Tibial artery (tissue), 4 donors: ENCODE measurements around the gene FBH1.

ENCODE experiments used
- DNase-seq, 2 donors: peaks; one replicate each; pipeline ENCODE4 v3.0.0-alpha.2; 2019
- H3K27ac ChIP-seq, 2 donors: fragments of 200-600 bp; sonication (generic) in 1 of 2; 1 replicate in 1 of 2; 2 replicates in 1 of 2; pipeline ENCODE4 v1.5.1; 2018 to 2019; ENCODE audit warnings: mild to moderate bottlenecking in 1 of 2
- H3K27me3 ChIP-seq, 2 donors: fragments of 200-600 bp; sonication (generic) in 1 of 2; one replicate each; pipeline versions ENCODE4 v1.5.1 to v1.6.0; 2016 to 2019
- H3K36me3 ChIP-seq, 3 donors: fragments of 200-600 bp; sonication (generic) in 2 of 3; one replicate each; pipeline ENCODE4 v1.5.1; 2016 to 2019; ENCODE audit warnings: mild to moderate bottlenecking in 2 of 3
- H3K4me1 ChIP-seq, 4 donors: fragments of 200-600 bp; sonication (generic) in 2 of 4; 1 replicate in 3 of 4; 2 replicates in 1 of 4; pipeline ENCODE4 v1.5.1; 2016 to 2019
- H3K4me3 ChIP-seq, 2 donors: fragments of 200-600 bp; sonication (generic) in 1 of 2; 1 replicate in 1 of 2; 2 replicates in 1 of 2; pipeline ENCODE4 v1.5.1; 2018 to 2019; ENCODE audit warnings: mild to moderate bottlenecking in 2 of 2
- H3K9me3 ChIP-seq, 3 donors: fragments of 200-600 bp; sonication (generic) in 1 of 3; one replicate each; pipeline ENCODE4 v1.5.1; 2016 to 2019
- intact Hi-C: fragments of 100-400 bp; cut with DNase I; formaldehyde crosslinking; loops from one replicate; pipeline ENCODE4 v1.15.0; 2023; ENCODE audit warnings: low total_unique reads
- TF ChIP-seq, protein P1 (sequence below), 2 experiments: fragments of 200-600 bp in 1 of 2; fragments of 450-650 bp in 1 of 2; IDR thresholded peaks; one replicate each; pipeline ENCODE4 v1.5.1; 2017 to 2019; ENCODE audit warnings: antibody characterized with exemption in 2 of 2, mild to moderate bottlenecking in 1 of 2, moderate library complexity in 1 of 2

The FBH1 gene

DNA sequence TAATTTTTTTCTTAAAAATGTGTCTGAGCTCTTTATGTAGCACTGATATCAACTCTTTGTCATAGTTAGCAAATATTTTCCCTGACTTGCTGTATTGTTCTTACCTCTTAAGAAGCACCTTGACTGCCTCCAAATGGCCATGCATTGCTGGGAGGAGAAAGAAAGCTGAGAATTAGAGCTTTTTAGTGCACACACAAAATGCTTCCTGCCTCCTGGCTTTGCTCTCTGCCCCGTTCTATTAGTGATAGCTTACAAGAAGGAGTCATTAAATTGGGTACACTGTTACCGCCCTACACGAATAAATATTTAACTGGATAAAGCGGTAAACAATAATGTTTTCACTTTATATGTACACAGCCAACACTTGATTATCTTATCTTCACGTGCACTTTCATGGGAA lies 4.4 kb upstream of the FBH1 start:
- no peak for DNase-seq
- TF ChIP-seq, protein P1, sequence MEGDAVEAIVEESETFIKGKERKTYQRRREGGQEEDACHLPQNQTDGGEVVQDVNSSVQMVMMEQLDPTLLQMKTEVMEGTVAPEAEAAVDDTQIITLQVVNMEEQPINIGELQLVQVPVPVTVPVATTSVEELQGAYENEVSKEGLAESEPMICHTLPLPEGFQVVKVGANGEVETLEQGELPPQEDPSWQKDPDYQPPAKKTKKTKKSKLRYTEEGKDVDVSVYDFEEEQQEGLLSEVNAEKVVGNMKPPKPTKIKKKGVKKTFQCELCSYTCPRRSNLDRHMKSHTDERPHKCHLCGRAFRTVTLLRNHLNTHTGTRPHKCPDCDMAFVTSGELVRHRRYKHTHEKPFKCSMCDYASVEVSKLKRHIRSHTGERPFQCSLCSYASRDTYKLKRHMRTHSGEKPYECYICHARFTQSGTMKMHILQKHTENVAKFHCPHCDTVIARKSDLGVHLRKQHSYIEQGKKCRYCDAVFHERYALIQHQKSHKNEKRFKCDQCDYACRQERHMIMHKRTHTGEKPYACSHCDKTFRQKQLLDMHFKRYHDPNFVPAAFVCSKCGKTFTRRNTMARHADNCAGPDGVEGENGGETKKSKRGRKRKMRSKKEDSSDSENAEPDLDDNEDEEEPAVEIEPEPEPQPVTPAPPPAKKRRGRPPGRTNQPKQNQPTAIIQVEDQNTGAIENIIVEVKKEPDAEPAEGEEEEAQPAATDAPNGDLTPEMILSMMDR (IDR thresholded peaks at IDR 0.05): no peak
- H3K4me1 ChIP-seq: peaks cover 0 to 21% (median 17%) of the 10 kb centered on the region in 4 donors
- no peaks in the 10 kb centered on the region for H3K27me3 ChIP-seq
- no peaks in the 10 kb centered on the region for H3K9me3 ChIP-seq
- intact Hi-C loops: no loop called here
- H3K36me3 ChIP-seq: peaks cover 14 to 58% (median 40%) of the 10 kb centered on the region in 3 donors
- H3K4me3 ChIP-seq: no peak overlapping the region
- H3K27ac ChIP-seq: no peak overlapping the region

DNA sequence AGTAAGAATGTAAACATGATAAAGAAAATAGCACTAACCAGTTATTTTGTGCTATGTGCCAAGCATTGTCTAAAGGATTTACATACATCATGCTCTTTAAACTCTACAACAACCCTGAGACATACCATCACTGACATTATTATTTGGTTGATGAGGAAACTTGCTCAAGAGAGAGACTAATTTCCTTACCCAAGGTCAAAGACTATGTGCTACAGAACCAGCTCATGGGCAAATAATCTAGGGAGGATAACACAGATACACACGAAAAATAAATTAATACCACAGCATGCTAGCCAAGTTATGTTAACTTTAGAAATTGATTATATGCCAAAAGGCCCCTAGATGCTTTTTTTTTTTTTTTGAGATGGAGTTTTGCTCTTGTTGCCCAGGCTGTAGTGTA lies 3.0 kb upstream of the FBH1 start:
- peaks cover 14 to 50% (median 36%) of the 10 kb centered on the region in 3 donors for H3K36me3 ChIP-seq
- H3K27ac ChIP-seq: no peak overlapping the region
- TF ChIP-seq, protein P1 (IDR thresholded peaks at IDR 0.05): no peak
- no peaks in the 10 kb centered on the region for H3K9me3 ChIP-seq
- H3K4me3 ChIP-seq: no peak overlapping the region
- peaks cover 0 to 34% (median 27%) of the 10 kb centered on the region in 4 donors for H3K4me1 ChIP-seq
- H3K27me3 ChIP-seq: no peaks in the 10 kb centered on the region
- DNase-seq: no peak
- intact Hi-C loops: no loop called here

DNA sequence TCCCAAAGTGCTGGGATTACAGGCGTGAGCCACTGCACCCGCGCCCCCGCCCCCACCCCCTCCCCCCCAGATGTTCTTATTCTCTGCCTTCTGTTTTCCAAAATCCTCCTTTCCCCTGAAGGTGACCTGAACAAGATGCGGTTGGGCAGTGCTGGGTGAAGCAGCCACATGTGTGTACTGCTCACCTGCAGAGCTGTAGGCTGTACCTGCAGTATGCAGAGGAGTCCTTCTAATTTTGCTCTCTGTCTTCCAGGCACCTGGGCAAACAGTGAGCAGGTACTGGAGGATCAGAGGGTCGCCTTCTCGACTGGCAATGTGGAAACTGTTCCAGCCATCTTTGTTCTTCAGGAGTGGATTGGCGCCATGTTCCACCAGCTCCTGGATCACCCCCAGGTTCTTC lies 2.4 kb upstream of the FBH1 start:
- H3K36me3 ChIP-seq: peaks cover 10 to 44% (median 30%) of the 10 kb centered on the region in 3 donors
- H3K27ac ChIP-seq: no peak overlapping the region
- peak in 1 of 2 donors; percentile 48 for DNase-seq
- intact Hi-C loops: no loop called here
- no peaks in the 10 kb centered on the region for H3K9me3 ChIP-seq
- H3K4me1 ChIP-seq: peaks cover 0 to 40% (median 30%) of the 10 kb centered on the region in 4 donors
- TF ChIP-seq, protein P1 (IDR thresholded peaks at IDR 0.05): no peak
- no peaks in the 10 kb centered on the region for H3K27me3 ChIP-seq
- H3K4me3 ChIP-seq: no peak overlapping the region

DNA sequence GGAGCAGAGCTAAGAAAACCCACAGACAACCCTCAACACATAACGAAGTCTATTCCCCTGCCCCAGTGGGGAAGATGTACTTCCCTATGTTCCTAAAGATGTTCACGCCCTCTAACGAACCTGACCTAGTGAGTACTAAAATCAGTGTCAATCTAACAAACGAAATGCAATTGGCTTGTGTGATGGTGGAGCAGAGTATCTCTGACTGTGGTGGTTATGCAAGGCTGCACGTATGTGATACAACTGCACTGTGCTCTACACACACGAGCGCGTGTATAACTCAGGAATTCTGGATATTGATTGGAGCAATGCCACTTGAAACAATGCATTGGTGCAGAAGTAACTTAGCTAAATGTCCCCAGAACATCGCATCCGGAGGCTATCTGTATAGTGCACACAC lies 1.7 kb upstream of the FBH1 start:
- H3K4me1 ChIP-seq: peaks cover 0 to 43% (median 30%) of the 10 kb centered on the region in 4 donors

DNA sequence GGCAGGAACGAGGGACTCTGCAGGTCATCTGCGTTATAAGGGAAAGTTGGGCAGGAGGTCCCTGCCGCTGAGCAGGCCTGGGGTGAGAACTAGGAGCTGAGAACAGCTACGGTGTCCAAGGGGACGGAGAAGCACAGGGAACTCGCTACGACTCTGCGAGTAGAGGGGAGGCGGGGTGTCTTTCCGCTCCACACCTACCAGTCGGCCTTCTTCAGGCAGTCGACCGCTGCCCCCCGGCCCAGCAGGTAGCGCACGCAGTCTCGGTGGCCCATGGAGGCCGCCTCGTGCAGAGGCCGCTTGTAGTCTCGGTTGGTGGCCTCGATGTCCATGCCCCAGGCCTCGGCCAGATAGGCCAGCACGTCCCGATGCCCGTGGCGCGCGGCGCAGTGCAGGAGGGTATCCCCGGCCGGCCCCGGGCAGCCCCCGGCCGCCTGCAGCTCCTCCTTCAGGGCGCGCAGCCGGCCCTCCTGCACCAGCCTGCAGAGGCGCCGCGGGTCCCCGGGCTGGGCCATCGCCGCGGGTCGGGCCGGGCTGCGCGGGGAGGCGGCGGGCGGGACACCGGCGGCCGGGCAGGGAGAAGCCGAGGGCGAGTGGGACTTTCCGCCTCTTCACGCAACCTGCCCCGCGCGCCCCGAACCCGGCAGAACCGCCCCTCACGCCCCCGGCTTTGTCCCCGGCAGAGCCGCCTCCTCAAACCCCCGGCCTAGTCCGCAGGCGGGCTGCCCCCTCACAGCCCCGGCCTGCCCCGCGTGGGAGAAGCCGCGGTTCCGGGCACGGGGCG lies 1.0 kb upstream of the FBH1 start:
- Histone ChIP-seq H3K4me1 (peaks cover 0 to 43% (median 30%) of the 10 kb centered on the region in 4 donors), H3K27me3 (no peaks in the 10 kb centered on the region), H3K4me3 (peak overlapping the region; percentile 79 to 98), H3K36me3 (peaks cover 0 to 30% (median 20%) of the 10 kb centered on the region in 3 donors), H3K9me3 (no peaks in the 10 kb centered on the region), H3K27ac (peak overlapping the region; percentile 82 to 85)
- intact Hi-C loops: no loop called here
- TF ChIP-seq, protein P1 (IDR thresholded peaks at IDR 0.05): no peak
- DNase-seq: peak in 1 of 2 donors; percentile 72

More for the DNA sequence above, 1.7 kb upstream of the FBH1 start:
- peak in 1 of 2 donors; percentile 4 for DNase-seq
- H3K4me3 ChIP-seq: peak overlapping the region; percentile 79 to 98
- H3K27ac ChIP-seq: peak overlapping the region; percentile 82 to 85
- H3K36me3 ChIP-seq: peaks cover 3 to 37% (median 23%) of the 10 kb centered on the region in 3 donors
- H3K27me3 ChIP-seq: no peaks in the 10 kb centered on the region
- H3K9me3 ChIP-seq: no peaks in the 10 kb centered on the region
- intact Hi-C loops: no loop called here
- TF ChIP-seq, protein P1 (IDR thresholded peaks at IDR 0.05): no peak
